ENCODE measurements around the gene THSD4. TPM values are rescaled to one million over a fixed set of nuclear protein-coding genes. Genes with fewer than 3 reads are reported as not detected.
"Not testable (repeated sequence)": the region's sequence is repeated elsewhere in the genome, so short reads cannot be mapped to it uniquely, and the experiment has no call there.

The THSD4 gene
- total and polyA plus RNA-seq, 2 of the 4 experiments (the other 2 are of a cell fraction) = 25.5 to 31.1 TPM

DNA sequence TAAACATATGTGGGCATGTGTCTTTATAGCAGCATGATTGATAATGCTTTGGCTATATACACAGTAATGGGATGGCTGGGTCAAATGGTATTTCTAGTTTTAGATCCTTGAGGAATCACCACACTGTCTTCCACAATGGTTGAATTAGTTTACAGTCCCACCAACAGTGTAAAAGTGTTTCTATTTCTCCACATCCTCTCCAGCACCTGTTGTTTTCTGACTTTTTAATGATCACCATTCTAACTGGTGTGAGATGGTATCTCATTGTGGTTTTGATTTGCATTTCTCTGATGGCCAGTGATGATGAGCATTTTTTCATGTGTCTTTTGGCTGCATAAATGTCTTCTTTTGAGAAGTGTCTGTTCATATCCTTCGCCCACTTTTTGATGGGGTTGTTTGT is 252.5 kb downstream of the THSD4 start:
- dilution Hi-C loops (cut with HindIII; ENCODE audit: low sequenced_read_pairs, unreplicated experiment); H3K27ac ChIP-seq (ENCODE audit: insufficient read depth, low read length); H3K9me1 ChIP-seq (ENCODE audit: insufficient read depth, low read length); H3K14ac ChIP-seq (replicated peaks; ENCODE audit: low read depth, low read length); H2AK9ac ChIP-seq (replicated peaks; ENCODE audit: low read depth, low read length, poor library complexity); H3K79me1 ChIP-seq (ENCODE audit: low read depth in 1 of 2, low read length in 2 of 2); H3K4me1 ChIP-seq (ENCODE audit: control insufficient read depth, insufficient read depth, low read length); ATAC-seq (ENCODE audit: low read depth); in situ Hi-C loops (cut with MboI; ENCODE audit: low sequenced_read_pairs); H4K20me1 ChIP-seq (ENCODE audit: insufficient read depth, low read length); intact Hi-C loops (cut with micrococcal nuclease); H4K91ac ChIP-seq (ENCODE audit: insufficient read depth, low read depth, low read length); H3K9ac ChIP-seq (ENCODE audit: low read depth, low read length); POLR2A ChIA-PET (ENCODE audit: unreplicated experiment); H3K4me2 ChIP-seq (ENCODE audit: low read depth, low read length); H2AK5ac ChIP-seq (ENCODE audit: low read depth, low read length); H2BK120ac ChIP-seq (ENCODE audit: low read depth, low read length); H2BK5ac ChIP-seq (ENCODE audit: low read depth, low read length, poor library complexity, severe bottlenecking); H2AFZ ChIP-seq (replicated peaks; ENCODE audit: low read length, poor library complexity); H3K36me3 ChIP-seq (ENCODE audit: control insufficient read depth, insufficient read depth, low read length); H3K4ac ChIP-seq (ENCODE audit: low read depth, low read length); H3K4me3 ChIP-seq (ENCODE audit: insufficient read depth, low read depth, low read length); H3K9me3 ChIP-seq (ENCODE audit: control insufficient read depth, insufficient read depth, low read length); H3K18ac ChIP-seq (ENCODE audit: low read depth, low read length); H3K23ac ChIP-seq (ENCODE audit: low read depth, low read length); CTCF ChIA-PET; DNase-seq; H3K27me3 ChIP-seq (ENCODE audit: control insufficient read depth, insufficient read depth, low read length); H4K5ac ChIP-seq (ENCODE audit: low read depth, low read length); H2BK20ac ChIP-seq (ENCODE audit: low read depth, low read length); BruUV-seq (replicated peaks); H2BK15ac ChIP-seq (ENCODE audit: low read depth, low read length); H4K8ac ChIP-seq (ENCODE audit: low read depth in 2 of 2, low read length in 2 of 2); H3K56ac ChIP-seq (ENCODE audit: extremely low read depth, insufficient read depth, low read length): not testable (repeated sequence)
- WGBS, 2 experiments (ENCODE audit: extremely low coverage in 2 of 2, insufficient read length in 1 of 2) = no CpG with 5 or more reads among the region's 1 CpG

DNA sequence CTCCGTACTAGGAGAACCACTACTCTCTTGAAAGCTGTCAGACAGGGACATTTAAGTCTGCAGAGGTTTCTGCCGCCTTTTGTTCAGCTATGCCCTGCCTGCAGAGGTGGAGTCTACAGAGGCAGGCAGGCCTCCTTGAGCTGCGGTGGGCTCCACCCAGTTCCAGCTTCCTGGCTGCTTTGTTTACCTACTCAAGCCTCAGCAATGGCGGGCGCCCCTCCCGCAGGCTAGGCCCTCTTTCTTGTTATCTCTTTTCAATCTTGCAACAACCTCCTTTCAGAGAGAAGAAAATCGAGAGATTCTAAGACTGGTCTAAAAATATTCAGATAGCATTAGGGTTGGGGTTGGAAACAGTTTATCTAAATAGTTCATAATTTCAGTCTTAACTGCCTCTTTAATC is 257.5 kb downstream of the THSD4 start:
- H3K23ac ChIP-seq (ENCODE audit: low read depth, low read length); H4K5ac ChIP-seq (ENCODE audit: low read depth, low read length); POLR2A ChIA-PET (ENCODE audit: unreplicated experiment); H3K4me2 ChIP-seq (ENCODE audit: low read depth, low read length); H4K8ac ChIP-seq (ENCODE audit: low read depth in 2 of 2, low read length in 2 of 2); dilution Hi-C loops (cut with HindIII; ENCODE audit: low sequenced_read_pairs, unreplicated experiment); H3K4me3 ChIP-seq (ENCODE audit: insufficient read depth, low read depth, low read length); intact Hi-C loops (cut with micrococcal nuclease); H4K91ac ChIP-seq (ENCODE audit: insufficient read depth, low read depth, low read length); in situ Hi-C loops (cut with MboI; ENCODE audit: low sequenced_read_pairs); H3K9me3 ChIP-seq (ENCODE audit: control insufficient read depth, insufficient read depth, low read length); H2AK5ac ChIP-seq (ENCODE audit: low read depth, low read length); DNase-seq; H2BK20ac ChIP-seq (ENCODE audit: low read depth, low read length); CTCF ChIA-PET; H2BK15ac ChIP-seq (ENCODE audit: low read depth, low read length); H3K27ac ChIP-seq (ENCODE audit: insufficient read depth, low read length); H3K14ac ChIP-seq (replicated peaks; ENCODE audit: low read depth, low read length); H3K9ac ChIP-seq (ENCODE audit: low read depth, low read length); H3K36me3 ChIP-seq (ENCODE audit: control insufficient read depth, insufficient read depth, low read length); H3K27me3 ChIP-seq (ENCODE audit: control insufficient read depth, insufficient read depth, low read length); BruUV-seq (replicated peaks); H3K56ac ChIP-seq (ENCODE audit: extremely low read depth, insufficient read depth, low read length); H2AFZ ChIP-seq (replicated peaks; ENCODE audit: low read length, poor library complexity); H2AK9ac ChIP-seq (replicated peaks; ENCODE audit: low read depth, low read length, poor library complexity); H3K18ac ChIP-seq (ENCODE audit: low read depth, low read length); ATAC-seq (ENCODE audit: low read depth); H4K20me1 ChIP-seq (ENCODE audit: insufficient read depth, low read length): not testable (repeated sequence)
- whole genome bisulfite sequencing, 2 experiments (ENCODE audit: extremely low coverage in 2 of 2, insufficient read length in 1 of 2) = no CpG with 5 or more reads among the region's 7 CpGs
- Histone ChIP-seq H3K79me1 (ENCODE audit: low read depth in 1 of 2, low read length in 2 of 2) (peaks cover 3 to 34% of the 10 kb centered on the region in 2 experiments; a peak in 3 of 4 replicates), H3K4me1 (ENCODE audit: control insufficient read depth, insufficient read depth, low read length) (peaks cover 17% of the 10 kb centered on the region), H2BK5ac (ENCODE audit: low read depth, low read length, poor library complexity, severe bottlenecking) (peak overlapping the region; percentile 17), H2BK120ac (ENCODE audit: low read depth, low read length) (0 out of 2 replicates have a peak overlapping the region, but pooled peaks have one; percentile 10), H3K9me1 (ENCODE audit: insufficient read depth, low read length) (peaks cover 32% of the 10 kb centered on the region), H3K4ac (ENCODE audit: low read depth, low read length) (0 out of 2 replicates have a peak overlapping the region, but pooled peaks have one; percentile 30)

All from IMR-90 (cell line).